Uterus (tissue), 2 donors: Measurements from ENCODE around the gene LPP.

Source experiments
- POLR2A ChIP-seq, 2 donors: fragments of 450-650 bp; IDR thresholded peaks; one replicate each; pipeline ENCODE4 v1.6.1; 2016; ENCODE audit warnings: antibody characterized with exemption in 2 of 2, mild to moderate bottlenecking in 1 of 2, moderate library complexity in 1 of 2
- TF ChIP-seq, protein P1 (sequence below), 4 experiments: fragments of 200-600 bp in 2 of 4; fragments of 450-650 bp in 2 of 4; sonication (generic) in 2 of 4; IDR thresholded peaks; one replicate each; pipeline ENCODE4 v1.5.1; 2016 to 2019; ENCODE audit warnings: antibody characterized with exemption in 4 of 4, mild to moderate bottlenecking in 2 of 4, moderate library complexity in 1 of 4

DNA sequence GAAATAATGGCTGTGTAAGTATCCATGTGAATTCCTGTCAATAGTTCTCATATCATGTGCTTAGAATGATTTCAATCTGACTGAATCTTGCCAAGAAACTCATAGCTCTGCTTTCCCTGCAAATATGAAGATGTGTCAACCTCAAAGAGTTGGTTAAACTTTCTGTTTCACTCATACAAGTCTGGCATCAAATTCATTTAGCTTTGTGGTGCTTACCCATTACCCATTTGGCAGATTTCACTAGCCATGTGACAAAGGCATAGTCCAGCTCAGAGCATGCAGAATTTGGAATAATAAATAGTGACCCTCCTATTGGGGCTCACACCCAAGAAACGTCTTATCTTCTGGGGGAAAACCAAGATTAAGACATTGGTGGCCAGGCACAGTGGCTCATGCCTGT is 761.2 kb downstream of the LPP start:
- TF ChIP-seq, protein P1, sequence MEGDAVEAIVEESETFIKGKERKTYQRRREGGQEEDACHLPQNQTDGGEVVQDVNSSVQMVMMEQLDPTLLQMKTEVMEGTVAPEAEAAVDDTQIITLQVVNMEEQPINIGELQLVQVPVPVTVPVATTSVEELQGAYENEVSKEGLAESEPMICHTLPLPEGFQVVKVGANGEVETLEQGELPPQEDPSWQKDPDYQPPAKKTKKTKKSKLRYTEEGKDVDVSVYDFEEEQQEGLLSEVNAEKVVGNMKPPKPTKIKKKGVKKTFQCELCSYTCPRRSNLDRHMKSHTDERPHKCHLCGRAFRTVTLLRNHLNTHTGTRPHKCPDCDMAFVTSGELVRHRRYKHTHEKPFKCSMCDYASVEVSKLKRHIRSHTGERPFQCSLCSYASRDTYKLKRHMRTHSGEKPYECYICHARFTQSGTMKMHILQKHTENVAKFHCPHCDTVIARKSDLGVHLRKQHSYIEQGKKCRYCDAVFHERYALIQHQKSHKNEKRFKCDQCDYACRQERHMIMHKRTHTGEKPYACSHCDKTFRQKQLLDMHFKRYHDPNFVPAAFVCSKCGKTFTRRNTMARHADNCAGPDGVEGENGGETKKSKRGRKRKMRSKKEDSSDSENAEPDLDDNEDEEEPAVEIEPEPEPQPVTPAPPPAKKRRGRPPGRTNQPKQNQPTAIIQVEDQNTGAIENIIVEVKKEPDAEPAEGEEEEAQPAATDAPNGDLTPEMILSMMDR (IDR thresholded peaks at IDR 0.05), result no peak
- TF ChIP-seq POLR2A (IDR thresholded peaks at IDR 0.05), result no peak
